ENCODE measurements around the gene TMEM163.

DNA sequence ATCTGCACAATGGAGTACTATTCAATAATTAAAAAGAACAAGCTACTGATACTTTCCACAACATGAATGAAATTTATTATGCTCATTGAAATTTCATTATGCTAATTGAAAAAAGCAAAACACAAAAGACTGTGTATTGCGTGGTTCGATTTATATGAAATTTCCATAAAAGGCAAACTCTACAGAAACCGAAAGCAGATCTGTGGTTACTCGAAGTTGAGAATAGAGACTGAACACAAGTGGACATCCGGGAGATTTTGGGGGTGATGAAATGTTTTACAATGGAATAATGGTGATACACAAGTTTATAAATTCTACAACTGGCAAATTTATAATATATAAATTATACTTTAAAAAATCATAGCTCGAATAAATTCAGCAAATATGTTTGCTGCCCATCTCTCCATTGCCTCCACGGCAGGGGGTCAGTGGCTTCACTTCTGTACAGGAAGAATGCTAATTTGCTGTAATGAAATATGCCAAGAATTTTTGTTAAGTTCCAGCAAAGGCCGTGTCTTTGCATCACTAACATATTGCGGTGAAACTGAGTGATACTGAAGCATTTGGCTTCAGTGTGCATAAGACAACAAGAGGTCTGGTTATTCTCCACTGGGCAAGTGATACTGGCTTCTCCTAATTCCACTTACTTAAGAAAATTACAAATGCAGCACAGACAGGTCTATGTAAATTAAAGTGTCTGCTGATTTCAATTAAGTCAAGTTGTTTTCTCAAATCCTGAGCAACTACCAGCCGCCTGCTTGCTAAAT, 96.7 kb downstream of the TMEM163 start:
- TF ChIP-seq, protein P1, sequence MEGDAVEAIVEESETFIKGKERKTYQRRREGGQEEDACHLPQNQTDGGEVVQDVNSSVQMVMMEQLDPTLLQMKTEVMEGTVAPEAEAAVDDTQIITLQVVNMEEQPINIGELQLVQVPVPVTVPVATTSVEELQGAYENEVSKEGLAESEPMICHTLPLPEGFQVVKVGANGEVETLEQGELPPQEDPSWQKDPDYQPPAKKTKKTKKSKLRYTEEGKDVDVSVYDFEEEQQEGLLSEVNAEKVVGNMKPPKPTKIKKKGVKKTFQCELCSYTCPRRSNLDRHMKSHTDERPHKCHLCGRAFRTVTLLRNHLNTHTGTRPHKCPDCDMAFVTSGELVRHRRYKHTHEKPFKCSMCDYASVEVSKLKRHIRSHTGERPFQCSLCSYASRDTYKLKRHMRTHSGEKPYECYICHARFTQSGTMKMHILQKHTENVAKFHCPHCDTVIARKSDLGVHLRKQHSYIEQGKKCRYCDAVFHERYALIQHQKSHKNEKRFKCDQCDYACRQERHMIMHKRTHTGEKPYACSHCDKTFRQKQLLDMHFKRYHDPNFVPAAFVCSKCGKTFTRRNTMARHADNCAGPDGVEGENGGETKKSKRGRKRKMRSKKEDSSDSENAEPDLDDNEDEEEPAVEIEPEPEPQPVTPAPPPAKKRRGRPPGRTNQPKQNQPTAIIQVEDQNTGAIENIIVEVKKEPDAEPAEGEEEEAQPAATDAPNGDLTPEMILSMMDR (IDR thresholded peaks at IDR 0.05; ENCODE audit: poor library complexity): no peak
- TF ChIP-seq EZH2 (IDR thresholded peaks at IDR 0.05; ENCODE audit: borderline replicate concordance): no peak
- TF ChIP-seq EZH2phosphoT487 (IDR thresholded peaks at IDR 0.05; ENCODE audit: low read depth, severe bottlenecking, unreplicated experiment): no peak

Data from hepatocyte (in vitro differentiated cells).